Smooth muscle cell (in vitro differentiated cells): Measurements from ENCODE around the gene CITED4. TPM values are rescaled to one million over a fixed set of nuclear protein-coding genes. Genes with fewer than 3 reads are reported as not detected.

ENCODE experiments used
- DNase-seq: peaks from one replicate; lab custom pipeline; 2025; ENCODE audit not compliant: unreplicated experiment; lab: John Stamatoyannopoulos, UW
- H2AFZ ChIP-seq: fragments of 200-600 bp; sonication (generic); 2 replicates; pipeline ENCODE4 v1.6.0; 2016; ENCODE audit warnings: antibody characterized with exemption, low read depth, mild to moderate bottlenecking
- H3F3A ChIP-seq: fragments of 200-600 bp; sonication (generic); 2 replicates; pipeline ENCODE4 v1.6.0; 2017; ENCODE audit warnings: antibody characterized with exemption, low read depth
- H3K27ac ChIP-seq: fragments of 200-600 bp; sonication (generic); 2 replicates; pipeline ENCODE4 v1.5.1; 2016; ENCODE audit warnings: low read depth, mild to moderate bottlenecking
- H3K27me3 ChIP-seq: fragments of 200-600 bp; sonication (generic); 2 replicates; pipeline ENCODE4 v1.6.1; 2016; ENCODE audit warnings: low read depth, mild to moderate bottlenecking
- H3K36me3 ChIP-seq: fragments of 200-600 bp; sonication (generic); 2 replicates; pipeline ENCODE4 v1.5.1; 2016; ENCODE audit warnings: low read depth
- H3K4me1 ChIP-seq: fragments of 200-600 bp; sonication (generic); 2 replicates; pipeline ENCODE4 v1.5.1; 2016; ENCODE audit warnings: low read depth
- H3K4me2 ChIP-seq: fragments of 200-600 bp; sonication (generic); 2 replicates; pipeline ENCODE4 v1.6.0; 2016; ENCODE audit warnings: mild to moderate bottlenecking
- H3K4me3 ChIP-seq: fragments of 200-600 bp; sonication (generic); 2 replicates; pipeline ENCODE4 v1.5.1; 2016; ENCODE audit warnings: mild to moderate bottlenecking
- H3K79me2 ChIP-seq: fragments of 200-600 bp; sonication (generic); 2 replicates; pipeline ENCODE4 v1.6.0; 2016; ENCODE audit warnings: low read depth, mild to moderate bottlenecking
- H3K9ac ChIP-seq: fragments of 200-600 bp; sonication (generic); 2 replicates; pipeline ENCODE4 v1.6.0; 2016; ENCODE audit warnings: low read depth
- H3K9me3 ChIP-seq: fragments of 200-600 bp; sonication (generic); replicated peaks from 2 replicates; pipeline ENCODE4 v1.5.1; 2016; ENCODE audit warnings: low read depth
- H4K20me1 ChIP-seq: fragments of 200-600 bp; sonication (generic); 2 replicates; pipeline ENCODE4 v1.6.0; 2016; ENCODE audit warnings: low read depth
- CTCF ChIP-seq: fragments of 200-600 bp; sonication (generic); IDR thresholded peaks from 2 replicates; pipeline ENCODE4 v1.5.1; 2017; ENCODE audit warnings: borderline replicate concordance, mild to moderate bottlenecking, antibody characterized with exemption; ENCODE audit not compliant: insufficient read depth, poor library complexity, severe bottlenecking
- WGBS: methylation state at CpG from one replicate; pipeline ENCODE4 v1.1.7; 2016; ENCODE audit warnings: low lambda C conversion rate; 5-methylcytosine and 5-hydroxymethylcytosine counted together
- polyA plus RNA-seq: library from polyadenylated mRNA; unstranded; fragments of >200 nt; fragmentation: Nextera tagmentation; extraction: Ambion mirVana; gene quantifications from 2 replicates; pipeline ENCODE4 v1.2.1, GENCODE V29; 2016
- total RNA-seq: library from RNA; depleted of rRNA; stranded (reverse); fragments of >200 nt; gene quantifications from 2 replicates; pipeline ENCODE4 v1.2.3, GENCODE V29; 2014

The CITED4 gene
- total and polyA plus RNA-seq, 2 experiments from 2014 or later = 5.5 to 10.7 TPM

GRCh38 chr1:40838980-40839942 lies 22.9 kb downstream of the CITED4 start:
- no peak for DNase-seq
- Histone ChIP-seq H3K79me2 (no peaks in the 10 kb centered on the region), H3F3A (no peaks in the 10 kb centered on the region), H3K36me3 (no peaks in the 10 kb centered on the region), H2AFZ (no peak overlapping the region), H3K9me3 (no peaks in the 10 kb centered on the region), H3K27me3 (no peaks in the 10 kb centered on the region), H3K27ac (no peak overlapping the region), H3K4me3 (no peak overlapping the region), H3K9ac (no peak overlapping the region), H3K4me2 (no peak overlapping the region), H4K20me1 (no peaks in the 10 kb centered on the region), H3K4me1 (no peaks in the 10 kb centered on the region)
- no peak for TF ChIP-seq CTCF
- 90% methylated on average over 15 of the region's 15 CpGs for WGBS

GRCh38 chr1:40838045-40838979 lies 23.9 kb downstream of the CITED4 start:
- H3F3A ChIP-seq = no peaks in the 10 kb centered on the region
- no peak overlapping the region for H3K27ac ChIP-seq
- no peak overlapping the region for H3K4me3 ChIP-seq
- WGBS = 97% methylated on average over 46 of the region's 60 CpGs
- H4K20me1 ChIP-seq = no peaks in the 10 kb centered on the region
- no peak for TF ChIP-seq CTCF
- no peaks in the 10 kb centered on the region for H3K36me3 ChIP-seq
- H3K9ac ChIP-seq = no peak overlapping the region
- no peak overlapping the region for H2AFZ ChIP-seq
- H3K27me3 ChIP-seq = no peaks in the 10 kb centered on the region
- H3K79me2 ChIP-seq = no peaks in the 10 kb centered on the region
- no peak overlapping the region for H3K4me2 ChIP-seq
- H3K9me3 ChIP-seq = no peaks in the 10 kb centered on the region
- H3K4me1 ChIP-seq = no peaks in the 10 kb centered on the region
- no peak for DNase-seq

- no peaks in the 10 kb centered on the region for H3K4me1 ChIP-seq
- H3F3A ChIP-seq = no peaks in the 10 kb centered on the region
- no peak for DNase-seq
- no peaks in the 10 kb centered on the region for H3K36me3 ChIP-seq
- H3K9me3 ChIP-seq = no peaks in the 10 kb centered on the region
- no peak overlapping the region for H3K9ac ChIP-seq
- no peak for TF ChIP-seq CTCF
- H3K4me3 ChIP-seq = no peak overlapping the region
- no peak overlapping the region for H3K4me2 ChIP-seq
- no peaks in the 10 kb centered on the region for H3K79me2 ChIP-seq
- no peaks in the 10 kb centered on the region for H4K20me1 ChIP-seq
- H3K27ac ChIP-seq = no peak overlapping the region
- 93% methylated on average over 19 of the region's 24 CpGs for WGBS
- H3K27me3 ChIP-seq = no peaks in the 10 kb centered on the region
- H2AFZ ChIP-seq = no peak overlapping the region
These were observed 24.6 kb downstream of the CITED4 start for GRCh38 chr1:40837601-40838000.
